H9 (cell line): ENCODE data around the gene VWA1. TPM values are rescaled to one million over a fixed set of nuclear protein-coding genes. Genes with fewer than 3 reads are reported as not detected.
A peak's percentile ranks its signal among the peaks of the same experiment; 100 is the strongest.
"Not testable (repeated sequence)": the region's sequence is repeated elsewhere in the genome, so short reads cannot be mapped to it uniquely, and the experiment has no call there.

Source experiments
- DNase-seq: peaks from one replicate; pipeline ENCODE4 v3.0.0-alpha.2; 2017
- H2AFZ ChIP-seq: one replicate; pipeline ENCODE4 v1.6.1; 2013; ENCODE audit warnings: mild to moderate bottlenecking, low read length, control low read depth, moderate library complexity
- H2AK5ac ChIP-seq: 2 replicates; pipeline ENCODE4 v1.6.1; 2013; ENCODE audit warnings: low read length, control low read depth, mixed read lengths; ENCODE audit not compliant: insufficient read length
- H2BK120ac ChIP-seq: one replicate; pipeline ENCODE4 v1.6.1; 2013; ENCODE audit warnings: low read depth, mild to moderate bottlenecking, low read length, control low read depth, inconsistent platforms; ENCODE audit not compliant: poor library complexity, severe bottlenecking
- H2BK12ac ChIP-seq: 2 replicates; pipeline ENCODE4 v1.6.1; 2013; ENCODE audit warnings: low read length, control low read depth, mixed read lengths, low read depth; ENCODE audit not compliant: insufficient read length
- H2BK15ac ChIP-seq: 2 replicates; pipeline ENCODE4 v1.6.1; 2013; ENCODE audit warnings: low read depth, low read length, control low read depth
- H2BK20ac ChIP-seq: one replicate; pipeline ENCODE4 v1.6.1; 2013; ENCODE audit warnings: low read depth, mild to moderate bottlenecking, low read length, control low read depth, inconsistent platforms; ENCODE audit not compliant: poor library complexity, severe bottlenecking
- H2BK5ac ChIP-seq: 2 replicates; pipeline ENCODE4 v1.6.1; 2013; ENCODE audit warnings: low read length, control low read depth, mixed read lengths; ENCODE audit not compliant: insufficient read length
- H3K14ac ChIP-seq: 2 replicates; pipeline ENCODE4 v1.6.1; 2013; ENCODE audit warnings: low read length, control low read depth; ENCODE audit not compliant: insufficient read depth
- H3K18ac ChIP-seq: 2 replicates; pipeline ENCODE4 v1.6.1; 2013; ENCODE audit warnings: low read depth, mild to moderate bottlenecking, mixed read lengths, low read length, control low read depth; ENCODE audit not compliant: insufficient read length
- H3K23ac ChIP-seq: 2 replicates; pipeline ENCODE4 v1.6.1; 2013; ENCODE audit warnings: low read length, control low read depth, mixed read lengths, low read depth; ENCODE audit not compliant: insufficient read length
- H3K23me2 ChIP-seq: 2 replicates; pipeline ENCODE4 v1.6.1; 2013; ENCODE audit warnings: low read depth, mild to moderate bottlenecking, mixed read lengths, low read length, control low read depth; ENCODE audit not compliant: insufficient read length, poor library complexity, severe bottlenecking
- H3K27ac ChIP-seq: 2 replicates; pipeline ENCODE4 v1.5.1; 2013; ENCODE audit warnings: low read length, control low read depth, mixed read lengths, low read depth; ENCODE audit not compliant: insufficient read length
- H3K27me3 ChIP-seq: 2 replicates; pipeline ENCODE4 v1.6.1; 2013; ENCODE audit warnings: low read length, control low read depth, inconsistent platforms; ENCODE audit not compliant: insufficient read depth
- H3K4ac ChIP-seq: 2 replicates; pipeline ENCODE4 v1.6.1; 2013; ENCODE audit warnings: low read depth, mild to moderate bottlenecking, control low read depth, inconsistent platforms, low read length, moderate library complexity
- H3K4me1 ChIP-seq: 2 replicates; pipeline ENCODE4 v1.6.1; 2013; ENCODE audit warnings: low read length, control low read depth, inconsistent platforms; ENCODE audit not compliant: insufficient read depth
- H3K4me2 ChIP-seq: 2 replicates; pipeline ENCODE4 v1.6.1; 2013; ENCODE audit warnings: low read length, control low read depth, mixed read lengths; ENCODE audit not compliant: insufficient read length, insufficient read depth
- H3K56ac ChIP-seq: 2 replicates; pipeline ENCODE4 v1.6.1; 2013; ENCODE audit warnings: low read depth, mild to moderate bottlenecking, mixed read lengths, low read length, control low read depth; ENCODE audit not compliant: insufficient read length
- H3K79me1 ChIP-seq: 2 replicates; pipeline ENCODE4 v1.6.1; 2013; ENCODE audit warnings: low read depth, mild to moderate bottlenecking, moderate library complexity, low read length, control low read depth, inconsistent platforms; ENCODE audit not compliant: insufficient read depth, poor library complexity, severe bottlenecking
- H3K79me2 ChIP-seq: 2 replicates; pipeline ENCODE4 v1.6.1; 2013; ENCODE audit warnings: low read length, control low read depth, inconsistent platforms; ENCODE audit not compliant: insufficient read depth
- H3K9ac ChIP-seq: 2 replicates; pipeline ENCODE4 v1.6.1; 2013; ENCODE audit warnings: low read length, control low read depth, mixed read lengths; ENCODE audit not compliant: insufficient read length; ENCODE audit errors: extremely low read depth
- H3K9me3 ChIP-seq: one replicate; pipeline ENCODE4 v1.6.1; 2013; ENCODE audit warnings: low read depth, low read length, inconsistent platforms; ENCODE audit not compliant: control insufficient read depth
- H3T11ph ChIP-seq: one replicate; pipeline ENCODE4 v1.6.1; 2013; ENCODE audit warnings: mild to moderate bottlenecking, low read length, control low read depth, inconsistent platforms
- H4K20me1 ChIP-seq: one replicate; pipeline ENCODE4 v1.6.1; 2013; ENCODE audit not compliant: control insufficient read depth, insufficient read length, insufficient read depth
- H4K5ac ChIP-seq: 2 replicates; pipeline ENCODE4 v1.6.1; 2013; ENCODE audit warnings: low read depth, mild to moderate bottlenecking, mixed read lengths, low read length, control low read depth; ENCODE audit not compliant: insufficient read length
- H4K8ac ChIP-seq: replicated peaks from 2 replicates; pipeline ENCODE4 v1.6.1; 2013; ENCODE audit warnings: low read length, control low read depth, mixed read lengths, low read depth; ENCODE audit not compliant: insufficient read length
- H4K91ac ChIP-seq: 2 replicates; pipeline ENCODE4 v1.6.1; 2013; ENCODE audit warnings: low read depth, mild to moderate bottlenecking, moderate library complexity, mixed read lengths, low read length, control low read depth; ENCODE audit not compliant: insufficient read length
- H3K27ac Mint-ChIP-seq, 3 experiments: 2 replicates in 2 of 3; 3 replicates in 1 of 3; pipeline ENCODE4 v1.8.0; 2020 to 2021; ENCODE audit warnings: mixed read lengths in 3 of 3, mild to moderate bottlenecking in 1 of 3, moderate library complexity in 1 of 3
- H3K27me3 Mint-ChIP-seq: 2 replicates; pipeline ENCODE4 v1.8.0; 2021; ENCODE audit warnings: low read depth, mild to moderate bottlenecking, moderate library complexity, mixed read lengths
- H3K36me3 Mint-ChIP-seq, 3 experiments: 2 replicates in 2 of 3; 3 replicates in 1 of 3; pipeline ENCODE4 v1.8.0; 2020 to 2021; ENCODE audit warnings: low read depth in 3 of 3, mixed read lengths in 3 of 3; ENCODE audit not compliant: insufficient read depth in 1 of 3
- H3K4me1 Mint-ChIP-seq, 2 experiments: 2 replicates each; pipeline ENCODE4 v1.8.0; 2020; ENCODE audit warnings: mixed read lengths in 2 of 2
- H3K4me3 Mint-ChIP-seq, 2 experiments: 2 replicates in 1 of 2; 3 replicates in 1 of 2; pipeline ENCODE4 v1.8.0; 2020 to 2021; ENCODE audit warnings: mild to moderate bottlenecking in 2 of 2, mixed read lengths in 2 of 2, moderate library complexity in 1 of 2
- H3K9me3 Mint-ChIP-seq, 2 experiments: 2 replicates in 1 of 2; 3 replicates in 1 of 2; pipeline ENCODE4 v1.8.0; 2020; ENCODE audit warnings: mild to moderate bottlenecking in 2 of 2, mixed read lengths in 2 of 2, moderate library complexity in 1 of 2
- WGBS: extraction: QIAGEN DNeasy Blood & Tissue Kit; methylation state at CpG from one replicate; pipeline ENCODE4 v1.1.7; 2013; ENCODE audit warnings: missing lambda C conversion rate, low lambda C conversion rate, mixed read lengths; ENCODE audit not compliant: insufficient read length; ENCODE audit errors: extremely low coverage; 5-methylcytosine and 5-hydroxymethylcytosine counted together
- total RNA-seq: library from RNA; stranded (reverse); gene quantifications from 2 replicates; pipeline ENCODE4 v1.2.1, GENCODE V29; 2021
- TF ChIP-seq, protein P1 (sequence below): fragments of 200-600 bp; sonication (generic); conservative IDR thresholded peaks from 3 replicates; pipeline ENCODE4 v1.8.0; 2021; ENCODE audit warnings: antibody characterized with exemption, mild to moderate bottlenecking

VWA1 gene
- total RNA-seq, 1 experiment from 2014 or later = 57.1 TPM

- peaks cover 36 to 37% of the 10 kb centered on the region in 2 experiments for H3K4me1 Mint-ChIP-seq
- no peaks in the 10 kb centered on the region for H3K4me1 ChIP-seq
- H3K36me3 Mint-ChIP-seq = peaks cover 7 to 18% (median 15%) of the 10 kb centered on the region in 3 experiments
- H3K56ac ChIP-seq = no peak overlapping the region
- no peak overlapping the region for H3K27ac ChIP-seq
- no peak for DNase-seq
- no peak overlapping the region for H3K4me2 ChIP-seq
- H3K23ac ChIP-seq = no peak overlapping the region
- no peak overlapping the region for H2AK5ac ChIP-seq
- H3K14ac ChIP-seq = no peak overlapping the region
- H3K27me3 Mint-ChIP-seq = peaks cover 2% of the 10 kb centered on the region
- H2AFZ ChIP-seq = no peak overlapping the region
- no peak overlapping the region for H2BK5ac ChIP-seq
- no peak overlapping the region for H4K5ac ChIP-seq
- H4K8ac ChIP-seq = no peak overlapping the region
- no peaks in the 10 kb centered on the region for H3K23me2 ChIP-seq
- H3K18ac ChIP-seq = no peak overlapping the region
- no peak overlapping the region for H2BK20ac ChIP-seq
- no peaks in the 10 kb centered on the region for H3K79me1 ChIP-seq
- TF ChIP-seq, protein P1, sequence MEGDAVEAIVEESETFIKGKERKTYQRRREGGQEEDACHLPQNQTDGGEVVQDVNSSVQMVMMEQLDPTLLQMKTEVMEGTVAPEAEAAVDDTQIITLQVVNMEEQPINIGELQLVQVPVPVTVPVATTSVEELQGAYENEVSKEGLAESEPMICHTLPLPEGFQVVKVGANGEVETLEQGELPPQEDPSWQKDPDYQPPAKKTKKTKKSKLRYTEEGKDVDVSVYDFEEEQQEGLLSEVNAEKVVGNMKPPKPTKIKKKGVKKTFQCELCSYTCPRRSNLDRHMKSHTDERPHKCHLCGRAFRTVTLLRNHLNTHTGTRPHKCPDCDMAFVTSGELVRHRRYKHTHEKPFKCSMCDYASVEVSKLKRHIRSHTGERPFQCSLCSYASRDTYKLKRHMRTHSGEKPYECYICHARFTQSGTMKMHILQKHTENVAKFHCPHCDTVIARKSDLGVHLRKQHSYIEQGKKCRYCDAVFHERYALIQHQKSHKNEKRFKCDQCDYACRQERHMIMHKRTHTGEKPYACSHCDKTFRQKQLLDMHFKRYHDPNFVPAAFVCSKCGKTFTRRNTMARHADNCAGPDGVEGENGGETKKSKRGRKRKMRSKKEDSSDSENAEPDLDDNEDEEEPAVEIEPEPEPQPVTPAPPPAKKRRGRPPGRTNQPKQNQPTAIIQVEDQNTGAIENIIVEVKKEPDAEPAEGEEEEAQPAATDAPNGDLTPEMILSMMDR = no peak
- H3K27me3 ChIP-seq = no peaks in the 10 kb centered on the region
- no peak overlapping the region for H4K91ac ChIP-seq
- WGBS = no CpG with 5 or more reads among the region's 13 CpGs
- H3K9me3 ChIP-seq = no peaks in the 10 kb centered on the region
- no peaks in the 10 kb centered on the region for H3K79me2 ChIP-seq
- no peak overlapping the region for H3K4me3 Mint-ChIP-seq
- H3K9me3 Mint-ChIP-seq = peaks cover 6 to 14% of the 10 kb centered on the region in 2 experiments; a peak in 4 of 5 replicates
- H3K27ac Mint-ChIP-seq = peak overlapping the region in 1 of 3 experiments; percentile 52; a peak in 2 of 7 replicates
- no peak overlapping the region for H3T11ph ChIP-seq
- H3K9ac ChIP-seq = no peak overlapping the region
- H2BK12ac ChIP-seq = no peak overlapping the region
- H3K4ac ChIP-seq = no peak overlapping the region
- H4K20me1 ChIP-seq = no peaks in the 10 kb centered on the region
- H2BK120ac ChIP-seq = no peak overlapping the region
- H2BK15ac ChIP-seq = no peak overlapping the region
Measured at GRCh38 chr1:1415751-1416150, 19.7 kb upstream of the VWA1 start.

GRCh38 chr1:1417396-1417795, 18.1 kb upstream of the VWA1 start:
- not testable (repeated sequence) for H3K23me2 ChIP-seq, H3K4me1 ChIP-seq, H2BK120ac ChIP-seq, H3K27me3 ChIP-seq, H3K36me3 Mint-ChIP-seq, H2AK5ac ChIP-seq, H3K79me1 ChIP-seq, H3K9ac ChIP-seq, H3K4me3 Mint-ChIP-seq, H3K18ac ChIP-seq, H3K79me2 ChIP-seq, DNase-seq, H4K91ac ChIP-seq, H2AFZ ChIP-seq, H3K14ac ChIP-seq, H3K9me3 ChIP-seq, H3K56ac ChIP-seq, H3K27ac ChIP-seq, H3K4me2 ChIP-seq, H3K23ac ChIP-seq, H3K9me3 Mint-ChIP-seq, H2BK12ac ChIP-seq, H2BK15ac ChIP-seq, H2BK5ac ChIP-seq, H2BK20ac ChIP-seq, H4K5ac ChIP-seq, H3T11ph ChIP-seq, H4K8ac ChIP-seq, H3K27me3 Mint-ChIP-seq, H4K20me1 ChIP-seq, H3K4ac ChIP-seq
- H3K4me1 Mint-ChIP-seq = peaks cover 37 to 41% of the 10 kb centered on the region in 2 experiments
- no CpG with 5 or more reads among the region's 5 CpGs for WGBS
- peak overlapping the region in 1 of 3 experiments; percentile 45; a peak in 2 of 7 replicates for H3K27ac Mint-ChIP-seq
